ENCODE results near the gene UGGT2.

The UGGT2 gene

GRCh38 chr13:95896301-95896700 lies 156.9 kb downstream of the UGGT2 start:
- no peaks in the 10 kb centered on the region for H3F3A ChIP-seq (ENCODE audit: insufficient read depth, low read length)
- H3K9me3 ChIP-seq (ENCODE audit: low read length) = no peaks in the 10 kb centered on the region
- peaks cover 4% of the 10 kb centered on the region; the same call in 1 of the 2 replicates for H3K36me3 ChIP-seq (ENCODE audit: insufficient read depth, low read length)
- no peaks in the 10 kb centered on the region for H3K27me3 ChIP-seq (ENCODE audit: insufficient read depth, low read length)
- H2AFZ ChIP-seq (ENCODE audit: low read length) = no peak overlapping the region
- H3K9ac ChIP-seq (ENCODE audit: low read length) = no peak overlapping the region
- H3K27ac ChIP-seq (ENCODE audit: low read depth, low read length, poor library complexity, severe bottlenecking) = no peak overlapping the region
- H3K4me1 ChIP-seq (ENCODE audit: insufficient read depth, low read length, severe bottlenecking) = no peaks in the 10 kb centered on the region
- H3K79me2 ChIP-seq (ENCODE audit: insufficient read depth, low read length) = no peaks in the 10 kb centered on the region
- no peak for TF ChIP-seq EZH2 (IDR thresholded peaks at IDR 0.05; ENCODE audit: borderline replicate concordance, low read length)
- TF ChIP-seq CTCF (IDR thresholded peaks at IDR 0.05; ENCODE audit: low read length) = no peak
- no peaks in the 10 kb centered on the region for H3K9me2 ChIP-seq (ENCODE audit: low read depth, low read length)
- no peak overlapping the region for H3K4me2 ChIP-seq (ENCODE audit: low read length)
- no peak overlapping the region for H3K4me3 ChIP-seq (ENCODE audit: low read depth, low read length, poor library complexity, severe bottlenecking)
- H4K20me1 ChIP-seq (ENCODE audit: insufficient read depth, low read length) = no peaks in the 10 kb centered on the region

- no peak overlapping the region for H3K27ac ChIP-seq (ENCODE audit: low read depth, low read length, poor library complexity, severe bottlenecking)
- no peak overlapping the region for H3K4me3 ChIP-seq (ENCODE audit: low read depth, low read length, poor library complexity, severe bottlenecking)
- H3K4me2 ChIP-seq (ENCODE audit: low read length) = no peak overlapping the region
- no peak overlapping the region for H3K9ac ChIP-seq (ENCODE audit: low read length)
- H3K27me3 ChIP-seq (ENCODE audit: insufficient read depth, low read length) = no peaks in the 10 kb centered on the region
- TF ChIP-seq CTCF (IDR thresholded peaks at IDR 0.05; ENCODE audit: low read length) (no peak), EZH2 (IDR thresholded peaks at IDR 0.05; ENCODE audit: borderline replicate concordance, low read length) (no peak)
- H3K36me3 ChIP-seq (ENCODE audit: insufficient read depth, low read length) = peaks cover 12% of the 10 kb centered on the region; the same call in 1 of the 2 replicates
- H2AFZ ChIP-seq (ENCODE audit: low read length) = no peak overlapping the region
- no peaks in the 10 kb centered on the region for H4K20me1 ChIP-seq (ENCODE audit: insufficient read depth, low read length)
- H3K4me1 ChIP-seq (ENCODE audit: insufficient read depth, low read length, severe bottlenecking) = no peaks in the 10 kb centered on the region
- H3F3A ChIP-seq (ENCODE audit: insufficient read depth, low read length) = no peaks in the 10 kb centered on the region
- H3K9me3 ChIP-seq (ENCODE audit: low read length) = no peaks in the 10 kb centered on the region
- H3K9me2 ChIP-seq (ENCODE audit: low read depth, low read length) = no peaks in the 10 kb centered on the region
- H3K79me2 ChIP-seq (ENCODE audit: insufficient read depth, low read length) = no peaks in the 10 kb centered on the region
These were observed 159.3 kb downstream of the UGGT2 start for GRCh38 chr13:95893861-95894260.

DNA sequence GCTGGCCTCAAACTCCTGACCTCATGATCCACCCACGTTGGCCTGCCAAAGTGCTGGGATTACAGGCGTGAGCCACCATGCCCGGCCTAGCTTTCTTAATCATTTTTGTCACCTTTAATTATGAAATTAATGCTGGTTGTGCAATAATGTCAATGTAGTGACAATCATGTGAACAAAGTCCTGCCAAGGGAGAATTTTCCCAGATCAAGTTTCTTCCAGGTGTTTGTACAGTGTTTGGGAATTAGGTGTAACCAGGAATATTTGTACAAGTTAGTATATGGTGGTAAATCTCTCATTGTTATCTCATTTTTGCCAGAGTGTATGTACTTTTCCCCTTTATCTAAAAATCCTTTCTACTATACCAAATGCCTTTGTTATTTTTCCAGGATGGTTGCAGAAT lies 171.1 kb downstream of the UGGT2 start:
- no peak for TF ChIP-seq CTCF (IDR thresholded peaks at IDR 0.05; ENCODE audit: low read length)
- TF ChIP-seq EZH2 (IDR thresholded peaks at IDR 0.05; ENCODE audit: borderline replicate concordance, low read length) = no peak
- Histone ChIP-seq H3K4me3 (ENCODE audit: low read depth, low read length, poor library complexity, severe bottlenecking) (no peak overlapping the region), H3K4me2 (ENCODE audit: low read length) (no peak overlapping the region), H3K36me3 (ENCODE audit: insufficient read depth, low read length) (peaks cover 17% of the 10 kb centered on the region; the same call in 1 of the 2 replicates), H3K9me2 (ENCODE audit: low read depth, low read length) (no peaks in the 10 kb centered on the region), H3K9ac (ENCODE audit: low read length) (no peak overlapping the region), H3K9me3 (ENCODE audit: low read length) (no peaks in the 10 kb centered on the region), H3K27me3 (ENCODE audit: insufficient read depth, low read length) (no peaks in the 10 kb centered on the region), H3K4me1 (ENCODE audit: insufficient read depth, low read length, severe bottlenecking) (no peaks in the 10 kb centered on the region), H2AFZ (ENCODE audit: low read length) (no peak overlapping the region), H3K79me2 (ENCODE audit: insufficient read depth, low read length) (no peaks in the 10 kb centered on the region), H4K20me1 (ENCODE audit: insufficient read depth, low read length) (no peaks in the 10 kb centered on the region), H3F3A (ENCODE audit: insufficient read depth, low read length) (no peaks in the 10 kb centered on the region), H3K27ac (ENCODE audit: low read depth, low read length, poor library complexity, severe bottlenecking) (no peak overlapping the region)

All from OCI-LY1 (cell line).